OCI-LY7 (cell line): Measurements from ENCODE around the gene HNRNPU.

Experiments
- EZH2phosphoT487 ChIP-seq: fragments of 200-600 bp; sonication (generic); IDR thresholded peaks from 2 replicates; pipeline ENCODE4 v1.6.1; 2018; ENCODE audit warnings: low read depth, borderline replicate concordance, mild to moderate bottlenecking, mixed run types, antibody characterized with exemption, low read length, moderate library complexity, mixed read lengths
- TF ChIP-seq, protein P1 (sequence below): fragments of 200-600 bp; sonication (generic); conservative IDR thresholded peaks from 2 replicates; pipeline ENCODE4 v1.5.1; 2014; ENCODE audit warnings: mild to moderate bottlenecking, antibody characterized with exemption, low read length, moderate library complexity, mixed read lengths

DNA sequence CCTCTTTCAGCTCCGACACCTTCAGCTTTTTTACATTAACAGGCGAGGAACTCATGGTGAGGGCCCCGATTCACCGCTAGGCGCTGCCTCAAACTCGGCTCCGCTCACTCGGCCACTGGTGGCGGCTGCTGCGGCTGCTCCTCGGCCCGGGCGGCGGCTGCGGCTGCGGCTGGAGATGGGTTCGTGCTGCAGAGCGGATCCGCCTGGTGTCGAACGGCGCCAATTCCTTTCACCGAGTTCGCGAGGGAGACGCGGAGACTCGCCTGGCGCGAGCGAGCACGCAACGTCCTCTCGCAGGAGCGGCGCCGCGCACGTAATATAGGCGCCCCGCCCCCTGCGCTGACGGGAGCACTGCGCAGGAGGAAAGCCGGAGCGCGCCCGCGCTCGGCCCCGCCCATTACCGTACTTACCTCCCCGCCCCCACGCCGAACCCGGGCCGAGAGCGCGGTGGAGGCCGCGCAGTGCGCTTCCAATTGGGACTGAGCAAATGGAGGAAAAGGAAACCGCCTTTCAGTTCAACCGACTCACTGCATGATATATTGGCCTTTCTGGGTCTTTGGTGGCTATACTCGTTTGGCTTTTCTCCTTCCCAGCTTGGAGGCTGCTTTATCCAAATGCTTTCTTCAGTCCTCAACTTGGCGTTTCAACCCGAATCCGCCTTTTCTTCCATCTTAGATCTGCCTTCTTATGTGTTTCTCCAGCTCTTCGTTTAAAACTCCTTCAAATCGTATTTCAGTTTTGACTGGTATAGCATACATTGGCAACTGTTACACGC is at the start of gene HNRNPU:
- TF ChIP-seq, protein P1, sequence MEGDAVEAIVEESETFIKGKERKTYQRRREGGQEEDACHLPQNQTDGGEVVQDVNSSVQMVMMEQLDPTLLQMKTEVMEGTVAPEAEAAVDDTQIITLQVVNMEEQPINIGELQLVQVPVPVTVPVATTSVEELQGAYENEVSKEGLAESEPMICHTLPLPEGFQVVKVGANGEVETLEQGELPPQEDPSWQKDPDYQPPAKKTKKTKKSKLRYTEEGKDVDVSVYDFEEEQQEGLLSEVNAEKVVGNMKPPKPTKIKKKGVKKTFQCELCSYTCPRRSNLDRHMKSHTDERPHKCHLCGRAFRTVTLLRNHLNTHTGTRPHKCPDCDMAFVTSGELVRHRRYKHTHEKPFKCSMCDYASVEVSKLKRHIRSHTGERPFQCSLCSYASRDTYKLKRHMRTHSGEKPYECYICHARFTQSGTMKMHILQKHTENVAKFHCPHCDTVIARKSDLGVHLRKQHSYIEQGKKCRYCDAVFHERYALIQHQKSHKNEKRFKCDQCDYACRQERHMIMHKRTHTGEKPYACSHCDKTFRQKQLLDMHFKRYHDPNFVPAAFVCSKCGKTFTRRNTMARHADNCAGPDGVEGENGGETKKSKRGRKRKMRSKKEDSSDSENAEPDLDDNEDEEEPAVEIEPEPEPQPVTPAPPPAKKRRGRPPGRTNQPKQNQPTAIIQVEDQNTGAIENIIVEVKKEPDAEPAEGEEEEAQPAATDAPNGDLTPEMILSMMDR = peak; percentile 50
- TF ChIP-seq EZH2phosphoT487 = no peak
